ENCODE data around the gene OBSCN. TPM values are rescaled to one million over a fixed set of nuclear protein-coding genes. Genes with fewer than 3 reads are reported as not detected.

Gene OBSCN
- total and polyA plus RNA-seq, 10 of the 15 experiments (the other 5 are each of a cell fraction or from before 2014, with no cell fraction given): 0.01 to 0.36 (median 0.08) TPM; not detected in 2

DNA sequence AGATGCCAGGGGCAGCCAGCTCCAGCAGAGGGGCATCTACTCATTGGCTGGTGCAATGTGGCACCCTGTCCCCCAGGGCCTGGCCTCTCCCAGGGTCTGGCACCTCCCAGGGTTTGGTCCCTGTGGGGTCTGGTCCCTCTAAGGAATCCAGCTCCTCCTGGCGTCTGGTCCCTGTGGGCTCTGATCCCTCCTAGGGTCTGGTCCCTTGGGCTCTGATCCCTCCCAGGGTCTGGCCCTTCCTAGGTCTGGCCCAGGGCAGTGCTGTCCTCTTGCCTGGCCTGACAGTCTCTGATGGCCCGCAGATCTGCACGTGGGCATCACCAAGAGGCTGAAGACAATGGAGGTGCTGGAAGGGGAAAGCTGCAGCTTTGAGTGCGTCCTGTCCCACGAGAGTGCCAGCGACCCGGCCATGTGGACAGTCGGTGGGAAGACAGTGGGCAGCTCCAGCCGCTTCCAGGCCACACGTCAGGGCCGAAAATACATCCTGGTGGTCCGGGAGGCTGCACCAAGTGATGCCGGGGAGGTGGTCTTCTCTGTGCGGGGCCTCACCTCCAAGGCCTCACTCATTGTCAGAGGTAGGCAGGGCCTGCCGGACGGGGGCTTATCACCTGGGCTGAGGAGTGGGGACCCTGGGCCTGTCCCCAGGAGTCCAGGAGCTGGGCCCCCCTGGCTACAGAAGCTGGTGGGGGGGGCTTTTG lies 73.9 kb downstream of the OBSCN start:
- no peak overlapping the region for H3K4me2 ChIP-seq (ENCODE audit: control insufficient read depth, insufficient read depth)
- H3K36me3 ChIP-seq (ENCODE audit: control insufficient read depth in 2 of 2, insufficient read depth in 2 of 2, low read length in 1 of 2): no peaks in the 10 kb centered on the region
- H3K79me2 ChIP-seq (ENCODE audit: control insufficient read depth, insufficient read depth, low read length): no peaks in the 10 kb centered on the region
- ChIA-PET POLR2A (no interaction called here), SMC1A (ENCODE audit: uncharacterized antibody, unreplicated experiment) (no interaction called here), RAD21 (ENCODE audit: unreplicated experiment) (no interaction called here), CTCF (no interaction called here)
- no peak for FAIRE-seq
- no TSS peak for BruUV-seq (replicated peaks)
- DNase-seq (ENCODE audit: low read depth, low spot score): no peak
- H3K9me3 ChIP-seq (replicated peaks; ENCODE audit: control insufficient read depth, insufficient read depth, low read length): no peaks in the 10 kb centered on the region
- in situ Hi-C loops (cut with MboI) (no loop called here), intact Hi-C loops (cut with micrococcal nuclease; ENCODE audit: unreplicated experiment) (loop anchor here (10.0 kb wide), 1 partner anchor 67 kb away; no protein-coding TSS in a partner anchor)
- no peak for ATAC-seq
- no peaks in the 10 kb centered on the region for H4K20me1 ChIP-seq (ENCODE audit: control insufficient read depth, insufficient read depth)
- no peak overlapping the region for H3K27ac ChIP-seq (ENCODE audit: control insufficient read depth, insufficient read depth)
- no peak overlapping the region for H3K9ac ChIP-seq (ENCODE audit: control insufficient read depth, insufficient read depth, low read length)
- no peak overlapping the region for H2AFZ ChIP-seq (ENCODE audit: control insufficient read depth, low read depth, low read length)
- TF ChIP-seq GATAD2B (conservative IDR thresholded peaks at IDR 0.05; ENCODE audit: low read depth): no peak
- TF ChIP-seq, protein P1, sequence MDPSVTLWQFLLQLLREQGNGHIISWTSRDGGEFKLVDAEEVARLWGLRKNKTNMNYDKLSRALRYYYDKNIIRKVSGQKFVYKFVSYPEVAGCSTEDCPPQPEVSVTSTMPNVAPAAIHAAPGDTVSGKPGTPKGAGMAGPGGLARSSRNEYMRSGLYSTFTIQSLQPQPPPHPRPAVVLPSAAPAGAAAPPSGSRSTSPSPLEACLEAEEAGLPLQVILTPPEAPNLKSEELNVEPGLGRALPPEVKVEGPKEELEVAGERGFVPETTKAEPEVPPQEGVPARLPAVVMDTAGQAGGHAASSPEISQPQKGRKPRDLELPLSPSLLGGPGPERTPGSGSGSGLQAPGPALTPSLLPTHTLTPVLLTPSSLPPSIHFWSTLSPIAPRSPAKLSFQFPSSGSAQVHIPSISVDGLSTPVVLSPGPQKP (IDR thresholded peaks at IDR 0.05; ENCODE audit: low read depth, low read length): no peak
- H3K27me3 ChIP-seq (replicated peaks in 1 of 2; ENCODE audit: control insufficient read depth in 2 of 2, insufficient read depth in 2 of 2, low read length in 1 of 2): no peaks in the 10 kb centered on the region
- H3K4me1 ChIP-seq (ENCODE audit: control insufficient read depth, insufficient read depth, low read length): no peaks in the 10 kb centered on the region
- H3K4me3 ChIP-seq: no peak overlapping the region
- WGBS (ENCODE audit: insufficient coverage, insufficient replicate concordance, low lambda C conversion rate, missing lambda C conversion rate): 30% methylated on average over 16 of the region's 16 CpGs

DNA sequence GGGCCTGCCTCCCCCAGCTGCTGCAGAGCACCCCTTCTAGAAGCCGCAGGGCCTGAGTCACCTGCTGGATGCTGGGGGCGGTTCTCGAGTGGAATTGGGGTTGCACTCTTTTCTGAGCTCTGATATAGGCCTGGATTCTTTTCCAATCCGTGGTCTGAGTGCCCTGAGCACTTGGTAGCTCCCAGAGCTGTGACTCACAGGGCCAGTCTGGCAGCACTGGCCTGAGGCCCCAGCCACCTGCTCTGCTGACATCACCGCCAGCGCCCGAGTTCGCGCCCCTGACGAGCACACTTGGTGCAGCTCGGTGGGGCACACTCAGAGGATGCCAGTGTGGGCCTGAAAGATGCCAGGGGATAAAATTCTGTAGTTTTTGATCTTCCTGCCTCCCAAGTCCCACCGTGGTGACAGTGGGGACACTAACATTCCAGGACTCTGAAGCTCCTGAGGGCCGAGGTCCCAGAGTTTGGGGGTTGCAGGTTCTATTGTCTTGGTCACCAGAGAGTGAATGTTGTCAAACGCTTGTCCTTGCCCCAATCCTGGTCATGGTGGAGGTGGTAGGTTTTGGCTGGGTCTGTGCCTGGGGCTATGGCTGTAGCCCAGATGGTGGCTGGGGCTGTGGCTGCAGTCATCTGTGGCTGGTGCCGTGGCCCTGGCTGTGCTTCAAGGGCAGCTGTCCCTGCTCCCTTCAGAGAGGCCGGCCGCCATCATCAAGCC lies 74.6 kb downstream of the OBSCN start:
- ChIA-PET RAD21 (ENCODE audit: unreplicated experiment) (no interaction called here), CTCF (no interaction called here), SMC1A (ENCODE audit: uncharacterized antibody, unreplicated experiment) (no interaction called here), POLR2A (no interaction called here)
- H3K4me3 ChIP-seq: no peak overlapping the region
- H3K79me2 ChIP-seq (ENCODE audit: control insufficient read depth, insufficient read depth, low read length): no peaks in the 10 kb centered on the region
- no peak overlapping the region for H2AFZ ChIP-seq (ENCODE audit: control insufficient read depth, low read depth, low read length)
- H3K4me2 ChIP-seq (ENCODE audit: control insufficient read depth, insufficient read depth): no peak overlapping the region
- no TSS peak for BruUV-seq (replicated peaks)
- in situ Hi-C loops (cut with MboI): no loop called here
- H4K20me1 ChIP-seq (ENCODE audit: control insufficient read depth, insufficient read depth): no peaks in the 10 kb centered on the region
- FAIRE-seq (no peak), ATAC-seq (no peak), DNase-seq (ENCODE audit: low read depth, low spot score) (no peak)
- H3K27ac ChIP-seq (ENCODE audit: control insufficient read depth, insufficient read depth): no peak overlapping the region
- no peaks in the 10 kb centered on the region for H3K36me3 ChIP-seq (ENCODE audit: control insufficient read depth in 2 of 2, insufficient read depth in 2 of 2, low read length in 1 of 2)
- H3K27me3 ChIP-seq (replicated peaks in 1 of 2; ENCODE audit: control insufficient read depth in 2 of 2, insufficient read depth in 2 of 2, low read length in 1 of 2): no peaks in the 10 kb centered on the region
- no peak for TF ChIP-seq DPF2 (IDR thresholded peaks at IDR 0.05)
- no peak overlapping the region for H3K9ac ChIP-seq (ENCODE audit: control insufficient read depth, insufficient read depth, low read length)
- 61% methylated on average over 17 of the region's 17 CpGs for WGBS (ENCODE audit: insufficient coverage, insufficient replicate concordance, low lambda C conversion rate, missing lambda C conversion rate)
- no peaks in the 10 kb centered on the region for H3K9me3 ChIP-seq (replicated peaks; ENCODE audit: control insufficient read depth, insufficient read depth, low read length)
- no peaks in the 10 kb centered on the region for H3K4me1 ChIP-seq (ENCODE audit: control insufficient read depth, insufficient read depth, low read length)
- intact Hi-C loops (cut with micrococcal nuclease; ENCODE audit: unreplicated experiment): loop anchor here (10.0 kb wide), 1 partner anchor 68 kb away; no protein-coding TSS in a partner anchor
